Panc1 (cell line): ENCODE data around the gene VPS52. TPM values are rescaled to one million over a fixed set of nuclear protein-coding genes. Genes with fewer than 3 reads are reported as not detected.
A peak's percentile ranks its signal among the peaks of the same experiment; 100 is the strongest.
"Not testable (repeated sequence)": the region's sequence is repeated elsewhere in the genome, so short reads cannot be mapped to it uniquely, and the experiment has no call there.

Source experiments
- ATAC-seq: fragments of 200-7000 bp; cut with Tn5 transposase; 2 replicates; pipeline ENCODE4 v1.9.1; 2020; ENCODE audit warnings: mild to moderate bottlenecking, moderate library complexity
- BruUV-seq: library from RNA; stranded (reverse); fragments of 400-500 nt; replicated peaks from 2 replicates; lab custom pipeline; 2021; lab: Mats Ljungman, UMichigan
- CTCF ChIA-PET: fragments of 300-600 bp; sonication (Branson Sonifier 250); formaldehyde crosslinking; loops from one replicate; lab custom pipeline; 2022; ENCODE audit warnings: antibody characterized with exemption; lab: Charles Lee
- POLR2A ChIA-PET: fragments of 300-600 bp; sonication (Branson Sonifier 250); formaldehyde crosslinking; loops from one replicate; lab custom pipeline; 2022; ENCODE audit warnings: antibody characterized with exemption; lab: Charles Lee
- DNase-seq: peaks from one replicate; pipeline ENCODE4 v3.0.0-alpha.2; 2010; ENCODE audit warnings: low read depth, low spot score
- H3K27ac ChIP-seq: 2 replicates; pipeline ENCODE4 v1.5.1; 2011; ENCODE audit warnings: mild to moderate bottlenecking, low read length, inconsistent platforms
- H3K27me3 ChIP-seq: fragments of 200-500 bp; sonication (Bioruptor generic); 2 replicates; pipeline ENCODE4 v1.6.0; 2014; ENCODE audit warnings: low read length, inconsistent platforms; ENCODE audit not compliant: control insufficient read depth, insufficient read depth
- H3K36me3 ChIP-seq: fragments of 200-500 bp; sonication (Bioruptor generic); 2 replicates; pipeline ENCODE4 v1.5.1; 2014; ENCODE audit warnings: inconsistent platforms, mild to moderate bottlenecking, low read length, moderate library complexity; ENCODE audit not compliant: control insufficient read depth, insufficient read depth
- H3K4me1 ChIP-seq: 2 replicates; pipeline ENCODE4 v1.5.1; 2011; ENCODE audit warnings: inconsistent platforms, mild to moderate bottlenecking, low read length, moderate library complexity; ENCODE audit not compliant: control insufficient read depth, insufficient read depth
- H3K4me3 ChIP-seq, 2 experiments: 2 replicates each; pipeline ENCODE4 v1.5.1; 2011 to 2012; ENCODE audit warnings: low read depth in 2 of 2, low read length in 2 of 2, mild to moderate bottlenecking in 2 of 2, inconsistent platforms in 1 of 2, moderate library complexity in 1 of 2
- H3K9me3 ChIP-seq: fragments of 200-500 bp; sonication (Bioruptor generic); 2 replicates; pipeline ENCODE4 v1.5.1; 2014; ENCODE audit warnings: low read depth, mild to moderate bottlenecking, inconsistent platforms, low read length, moderate library complexity; ENCODE audit not compliant: control insufficient read depth, insufficient read depth
- POLR2AphosphoS5 ChIP-seq: IDR thresholded peaks from 2 replicates; pipeline ENCODE4 v1.6.1; 2012; ENCODE audit warnings: mild to moderate bottlenecking, low read depth, low read length, moderate library complexity
- SIN3A ChIP-seq: IDR thresholded peaks from 2 replicates; pipeline ENCODE4 v1.6.1; 2012; ENCODE audit warnings: low read depth, mild to moderate bottlenecking, low read length, moderate library complexity, borderline replicate concordance; ENCODE audit not compliant: insufficient read depth
- TCF7L2 ChIP-seq: IDR thresholded peaks from 2 replicates; pipeline ENCODE4 v1.6.1; 2011; ENCODE audit warnings: mild to moderate bottlenecking, low read depth, low read length, inconsistent platforms
- in situ Hi-C: cut with HindIII; loops from 2 replicates; pipeline ENCODE4 v1.10.0; 2016; ENCODE audit warnings: low sequenced_read_pairs, low pct_unique_long_range_greater_than_20kb
- intact Hi-C: fragments of 100-400 bp; cut with micrococcal nuclease; formaldehyde crosslinking; loops from one replicate; pipeline ENCODE4 v1.10.0; 2022; ENCODE audit not compliant: unreplicated experiment
- total RNA-seq: library from RNA; stranded (reverse); gene quantifications from one replicate; pipeline ENCODE4 v1.2.1, GENCODE V29; 2021; ENCODE audit not compliant: unreplicated experiment
- TF ChIP-seq, protein P1 (sequence below): fragments of 450-650 bp; IDR thresholded peaks from 2 replicates; pipeline ENCODE4 v1.5.1; 2017; ENCODE audit warnings: mild to moderate bottlenecking
- TF ChIP-seq, protein P2 (sequence below), 2 experiments: IDR thresholded peaks; 2 replicates each; pipeline ENCODE4 v1.6.1; 2011 to 2012; ENCODE audit warnings: low read depth in 2 of 2, control low read depth in 1 of 2, low read length in 1 of 2, mild to moderate bottlenecking in 1 of 2, moderate library complexity in 1 of 2; ENCODE audit not compliant: insufficient read depth in 1 of 2

Gene VPS52
- total RNA-seq, 1 experiment from 2014 or later = 77.7 TPM

DNA sequence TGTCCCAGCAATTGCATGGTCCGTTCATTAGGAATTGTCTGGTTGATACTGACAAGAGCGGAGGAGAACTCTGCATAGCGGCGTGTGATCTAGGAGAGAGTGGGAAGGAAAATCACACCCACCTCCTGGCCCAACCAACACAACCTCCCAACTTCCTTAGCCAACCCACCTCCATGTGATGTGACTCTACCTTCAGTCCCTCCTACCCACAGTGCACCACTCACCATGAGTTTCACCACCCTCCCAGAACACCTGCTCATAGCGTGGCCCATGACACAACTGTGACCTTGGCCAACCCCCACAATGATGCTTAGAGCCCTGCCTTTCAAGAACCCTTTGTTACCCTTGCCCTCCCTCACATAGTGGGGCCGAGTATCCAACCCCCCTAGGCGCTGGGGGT is 7.7 kb downstream of the VPS52 start:
- in situ Hi-C loops = no loop called here
- no peaks in the 10 kb centered on the region for H3K27me3 ChIP-seq
- H3K27ac ChIP-seq = no peak overlapping the region
- peaks cover 6% of the 10 kb centered on the region; the same call in 1 of the 2 replicates for H3K36me3 ChIP-seq
- no peaks in the 10 kb centered on the region for H3K9me3 ChIP-seq
- H3K4me3 ChIP-seq = no peak overlapping the region
- ATAC-seq (no peak), DNase-seq (no peak)
- CTCF ChIA-PET = no interaction called here
- intact Hi-C loops = no loop called here
- no TSS peak for BruUV-seq
- TF ChIP-seq SIN3A (no peak), TCF7L2 (no peak), POLR2AphosphoS5 (no peak)
- TF ChIP-seq, protein P1, sequence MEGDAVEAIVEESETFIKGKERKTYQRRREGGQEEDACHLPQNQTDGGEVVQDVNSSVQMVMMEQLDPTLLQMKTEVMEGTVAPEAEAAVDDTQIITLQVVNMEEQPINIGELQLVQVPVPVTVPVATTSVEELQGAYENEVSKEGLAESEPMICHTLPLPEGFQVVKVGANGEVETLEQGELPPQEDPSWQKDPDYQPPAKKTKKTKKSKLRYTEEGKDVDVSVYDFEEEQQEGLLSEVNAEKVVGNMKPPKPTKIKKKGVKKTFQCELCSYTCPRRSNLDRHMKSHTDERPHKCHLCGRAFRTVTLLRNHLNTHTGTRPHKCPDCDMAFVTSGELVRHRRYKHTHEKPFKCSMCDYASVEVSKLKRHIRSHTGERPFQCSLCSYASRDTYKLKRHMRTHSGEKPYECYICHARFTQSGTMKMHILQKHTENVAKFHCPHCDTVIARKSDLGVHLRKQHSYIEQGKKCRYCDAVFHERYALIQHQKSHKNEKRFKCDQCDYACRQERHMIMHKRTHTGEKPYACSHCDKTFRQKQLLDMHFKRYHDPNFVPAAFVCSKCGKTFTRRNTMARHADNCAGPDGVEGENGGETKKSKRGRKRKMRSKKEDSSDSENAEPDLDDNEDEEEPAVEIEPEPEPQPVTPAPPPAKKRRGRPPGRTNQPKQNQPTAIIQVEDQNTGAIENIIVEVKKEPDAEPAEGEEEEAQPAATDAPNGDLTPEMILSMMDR = no peak
- TF ChIP-seq, protein P2, sequence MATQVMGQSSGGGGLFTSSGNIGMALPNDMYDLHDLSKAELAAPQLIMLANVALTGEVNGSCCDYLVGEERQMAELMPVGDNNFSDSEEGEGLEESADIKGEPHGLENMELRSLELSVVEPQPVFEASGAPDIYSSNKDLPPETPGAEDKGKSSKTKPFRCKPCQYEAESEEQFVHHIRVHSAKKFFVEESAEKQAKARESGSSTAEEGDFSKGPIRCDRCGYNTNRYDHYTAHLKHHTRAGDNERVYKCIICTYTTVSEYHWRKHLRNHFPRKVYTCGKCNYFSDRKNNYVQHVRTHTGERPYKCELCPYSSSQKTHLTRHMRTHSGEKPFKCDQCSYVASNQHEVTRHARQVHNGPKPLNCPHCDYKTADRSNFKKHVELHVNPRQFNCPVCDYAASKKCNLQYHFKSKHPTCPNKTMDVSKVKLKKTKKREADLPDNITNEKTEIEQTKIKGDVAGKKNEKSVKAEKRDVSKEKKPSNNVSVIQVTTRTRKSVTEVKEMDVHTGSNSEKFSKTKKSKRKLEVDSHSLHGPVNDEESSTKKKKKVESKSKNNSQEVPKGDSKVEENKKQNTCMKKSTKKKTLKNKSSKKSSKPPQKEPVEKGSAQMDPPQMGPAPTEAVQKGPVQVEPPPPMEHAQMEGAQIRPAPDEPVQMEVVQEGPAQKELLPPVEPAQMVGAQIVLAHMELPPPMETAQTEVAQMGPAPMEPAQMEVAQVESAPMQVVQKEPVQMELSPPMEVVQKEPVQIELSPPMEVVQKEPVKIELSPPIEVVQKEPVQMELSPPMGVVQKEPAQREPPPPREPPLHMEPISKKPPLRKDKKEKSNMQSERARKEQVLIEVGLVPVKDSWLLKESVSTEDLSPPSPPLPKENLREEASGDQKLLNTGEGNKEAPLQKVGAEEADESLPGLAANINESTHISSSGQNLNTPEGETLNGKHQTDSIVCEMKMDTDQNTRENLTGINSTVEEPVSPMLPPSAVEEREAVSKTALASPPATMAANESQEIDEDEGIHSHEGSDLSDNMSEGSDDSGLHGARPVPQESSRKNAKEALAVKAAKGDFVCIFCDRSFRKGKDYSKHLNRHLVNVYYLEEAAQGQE (IDR thresholded peaks at IDR 0.05; ENCODE audit: insufficient read depth in 1 of 2, low read depth in 2 of 2, low read length in 1 of 2) = no peak
- POLR2A ChIA-PET = no interaction called here
- H3K4me1 ChIP-seq = peaks cover 22% of the 10 kb centered on the region

DNA sequence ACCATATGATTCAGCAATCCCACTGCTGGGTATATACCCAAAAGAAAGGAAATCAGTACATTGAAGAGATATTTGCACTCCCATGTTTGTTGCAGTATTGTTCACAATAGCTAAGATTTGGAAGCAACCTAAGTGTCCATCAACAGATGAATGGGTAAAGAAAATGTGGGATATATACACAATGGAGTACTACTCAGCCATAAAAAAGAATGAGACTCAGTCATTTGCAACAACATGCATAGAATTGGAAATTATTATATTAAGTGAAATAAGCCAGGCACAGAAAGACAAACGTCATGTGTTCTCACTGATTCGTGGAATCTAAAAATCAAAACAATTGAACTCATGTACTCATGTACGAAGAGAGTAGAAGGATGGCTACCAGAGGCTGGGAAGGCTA is 9.2 kb downstream of the VPS52 start:
- H3K27me3 ChIP-seq, H3K27ac ChIP-seq, POLR2A ChIA-PET, DNase-seq, BruUV-seq, CTCF ChIA-PET, H3K4me3 ChIP-seq, intact Hi-C loops, in situ Hi-C loops, ATAC-seq, H3K36me3 ChIP-seq, H3K9me3 ChIP-seq: not testable (repeated sequence)
- H3K4me1 ChIP-seq = peaks cover 25% of the 10 kb centered on the region

DNA sequence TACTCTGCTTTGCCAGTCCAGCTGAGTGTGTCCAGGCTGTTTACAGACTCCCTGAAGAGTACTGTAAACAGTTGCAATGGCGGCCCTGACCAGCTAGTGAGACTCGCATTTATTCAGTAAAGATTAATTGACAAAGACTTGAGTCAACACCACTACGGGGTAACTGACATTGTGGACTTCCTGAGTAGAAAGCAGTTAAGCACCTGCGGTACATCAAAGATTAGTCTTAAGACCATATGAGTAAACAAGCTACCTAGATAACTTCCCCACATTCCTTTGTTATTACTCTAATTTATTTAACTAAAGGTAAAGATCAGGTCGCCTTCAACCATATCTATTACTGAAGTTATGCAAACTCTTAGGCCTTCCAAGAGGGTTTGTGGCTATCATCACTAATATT is 12.6 kb downstream of the VPS52 start:
- peaks cover 25% of the 10 kb centered on the region for H3K4me1 ChIP-seq
- no peak overlapping the region for H3K4me3 ChIP-seq
- BruUV-seq = no TSS peak
- H3K27ac ChIP-seq = peak overlapping the region; percentile 81
- ATAC-seq (peak; percentile 59), DNase-seq (no peak)
- ChIA-PET POLR2A (no interaction called here), CTCF (no interaction called here)
- intact Hi-C loops (no loop called here), in situ Hi-C loops (no loop called here)
- no peaks in the 10 kb centered on the region for H3K36me3 ChIP-seq
- no peaks in the 10 kb centered on the region for H3K9me3 ChIP-seq
- no peaks in the 10 kb centered on the region for H3K27me3 ChIP-seq
- TF ChIP-seq TCF7L2 = peak; percentile 92
- TF ChIP-seq, protein P1 = no peak
